IPS-NIHi7 (cell line): Measurements from ENCODE around the gene OR4Q2.
"Not testable (repeated sequence)": the region's sequence is repeated elsewhere in the genome, so short reads cannot be mapped to it uniquely, and the experiment has no call there.

Source experiments
- DNase-seq: peaks from one replicate; pipeline ENCODE4 v3.0.0; 2012; ENCODE audit warnings: mixed read lengths; ENCODE audit errors: extremely low spot score

OR4Q2 gene

DNA sequence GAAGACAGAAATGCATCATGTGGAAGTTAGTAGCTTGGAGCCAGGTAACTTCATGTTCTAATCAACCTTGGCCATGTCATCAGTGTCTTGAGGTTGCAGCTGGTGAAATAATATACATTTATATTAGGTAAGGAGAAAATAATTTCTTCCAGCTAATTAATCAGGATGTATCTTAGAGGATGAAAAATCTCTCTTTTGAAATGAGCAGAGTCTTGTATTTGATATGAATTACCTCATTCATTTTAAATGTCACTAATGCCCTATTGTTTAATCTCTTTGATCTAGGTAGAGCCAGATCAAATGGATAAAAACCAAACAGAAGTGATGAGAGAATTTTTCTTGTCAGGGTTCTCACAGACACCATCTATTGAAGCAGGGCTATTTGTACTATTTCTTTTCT is at the start of gene OR4Q2:
OR4Q2 (plus strand) TSS at position 301 of the 400 bp plus-strand sequence.
- DNase-seq, result no peak

DNA sequence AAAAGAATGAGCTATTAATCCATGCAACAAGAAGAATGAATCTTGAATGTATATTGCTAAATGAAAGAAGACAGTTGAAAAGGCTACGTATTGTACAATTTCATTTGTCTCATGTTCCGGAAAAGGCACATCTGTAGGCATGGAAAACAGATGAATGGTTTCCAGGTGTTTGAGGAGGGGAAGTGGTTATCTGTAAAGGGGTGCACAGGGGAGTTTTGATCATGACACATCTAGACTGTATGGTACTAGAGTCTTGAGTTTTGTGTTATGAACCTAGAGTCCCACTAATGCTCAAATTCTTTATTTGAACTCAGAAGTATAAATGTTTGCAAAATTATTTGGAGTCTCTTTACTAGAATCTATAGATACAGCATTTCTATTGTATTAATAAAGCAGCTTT is 32.2 kb upstream of the OR4Q2 start:
- DNase-seq, result not testable (repeated sequence)

DNA sequence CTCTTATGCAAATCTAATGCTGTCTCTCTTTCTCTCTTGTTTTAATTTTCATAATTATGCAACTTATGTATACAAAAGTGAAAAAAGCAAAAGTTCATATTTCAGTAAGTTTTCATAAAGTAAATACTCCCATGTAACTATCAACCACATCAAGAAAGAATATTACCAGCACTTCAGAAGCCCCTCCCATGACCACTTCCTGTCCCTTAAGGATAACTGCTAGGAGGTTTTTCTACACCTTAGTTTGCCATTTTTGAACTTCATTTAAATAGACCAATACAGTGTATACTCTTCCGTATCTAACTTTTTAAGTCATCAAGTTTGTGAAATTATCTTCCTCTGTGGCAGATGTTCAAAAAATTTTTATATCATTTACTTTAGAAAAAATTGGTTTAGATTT is 27.1 kb upstream of the OR4Q2 start:
- no peak for DNase-seq

DNA sequence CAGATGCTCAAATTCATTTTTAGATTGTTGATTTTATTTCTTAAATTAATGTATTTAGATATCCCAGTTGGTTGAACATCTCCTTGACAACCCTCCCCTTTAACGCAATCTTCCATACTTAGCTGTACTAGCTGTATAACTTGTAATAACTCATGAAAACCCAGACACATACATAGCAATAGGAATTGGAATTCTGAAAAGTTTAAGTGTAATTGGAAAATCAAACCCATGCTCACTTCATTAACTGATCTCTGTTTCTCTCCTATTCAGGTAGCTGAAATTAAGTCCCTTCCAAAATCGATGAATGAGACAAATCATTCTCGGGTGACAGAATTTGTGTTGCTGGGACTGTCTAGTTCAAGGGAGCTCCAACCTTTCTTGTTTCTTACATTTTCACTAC is 26.7 kb upstream of the OR4Q2 start, which contains the start of gene OR4K15:
OR4K15 (plus strand) TSS at position 301 of the 400 bp plus-strand sequence; CDS start at position 301, 0 bp downstream.
- DNase-seq, result no peak

DNA sequence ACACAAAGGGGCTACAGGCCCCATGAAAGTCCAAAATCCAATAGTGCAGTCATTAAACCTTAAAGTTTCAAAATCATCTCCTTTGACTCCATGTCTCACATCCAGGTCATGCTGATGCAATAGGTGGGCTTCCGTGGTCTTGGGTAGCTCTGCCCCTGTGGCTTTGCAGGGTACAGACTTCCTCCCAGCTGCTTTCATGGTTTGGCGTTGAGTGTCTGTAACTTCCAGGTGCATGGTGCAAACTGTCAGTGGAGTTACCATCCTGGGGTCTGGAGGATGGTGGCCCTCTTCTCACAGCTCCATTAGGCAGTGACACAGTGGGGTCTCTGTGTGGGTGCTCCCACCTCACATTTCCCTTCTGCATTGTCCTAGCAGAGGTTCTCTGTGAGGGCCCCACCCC is 8.5 kb upstream of the OR4Q2 start:
- no peak for DNase-seq

DNA sequence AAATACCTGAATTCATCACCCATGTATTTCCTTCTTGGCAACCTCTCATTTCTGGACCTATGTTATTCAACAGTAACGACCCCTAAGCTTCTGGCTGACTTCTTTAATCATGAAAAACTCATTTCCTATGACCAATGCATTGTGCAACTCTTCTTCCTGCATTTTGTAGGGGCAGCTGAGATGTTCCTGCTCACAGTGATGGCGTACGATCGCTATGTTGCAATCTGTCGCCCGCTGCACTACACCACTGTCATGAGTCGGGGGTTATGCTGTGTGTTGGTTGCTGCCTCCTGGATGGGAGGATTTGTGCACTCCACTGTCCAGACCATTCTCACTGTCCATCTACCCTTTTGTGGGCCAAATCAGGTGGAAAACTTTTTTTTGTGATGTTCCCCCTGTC is 356 bp downstream of the OR4Q2 start:
- DNase-seq, result no peak

DNA sequence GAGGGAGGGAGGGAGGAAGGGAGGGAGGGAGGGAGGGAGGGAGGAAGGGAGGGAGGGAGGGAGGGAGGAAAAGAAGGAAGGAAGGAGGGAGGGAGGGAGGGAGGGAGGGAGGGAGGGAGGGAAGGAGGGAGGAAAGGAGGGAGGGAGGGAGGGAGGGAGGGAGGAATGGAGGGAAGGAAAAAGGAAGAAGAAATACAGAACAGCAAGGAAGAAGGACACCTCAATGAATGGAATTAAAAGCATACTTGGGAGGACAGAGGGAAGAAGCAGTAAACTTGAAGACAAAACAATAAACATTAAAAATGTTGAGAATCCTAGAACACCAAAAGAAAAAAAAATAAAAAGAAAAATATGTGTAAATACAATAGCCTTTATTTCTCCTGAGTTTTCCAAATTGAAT is 6.2 kb downstream of the OR4Q2 start:
- no peak for DNase-seq

DNA sequence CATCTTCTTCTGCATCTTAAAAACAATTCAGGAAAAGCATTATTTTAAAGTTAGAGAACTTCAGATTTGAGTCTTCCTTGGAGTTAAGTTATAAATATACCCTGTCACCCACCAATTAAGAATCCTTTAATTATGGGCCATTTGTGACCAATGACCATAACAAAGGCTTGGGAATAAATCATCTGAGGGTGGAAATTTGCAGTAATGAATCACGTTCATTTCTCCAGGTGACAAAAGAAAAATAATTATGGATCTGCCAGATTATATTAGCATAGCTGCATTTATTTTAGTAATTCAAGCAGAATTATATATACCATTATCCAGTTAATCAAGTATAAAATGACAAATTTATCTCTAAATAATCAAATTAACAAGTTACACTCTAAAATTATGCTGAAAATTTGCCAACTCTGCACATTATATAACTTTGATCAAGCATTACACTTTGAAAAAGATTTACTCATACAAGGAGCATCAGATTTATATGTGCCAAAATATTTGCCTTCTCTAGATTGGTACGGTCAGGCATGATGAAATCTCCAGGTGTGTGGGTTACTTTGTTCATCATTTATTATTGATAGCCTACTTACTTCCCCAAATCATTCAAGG is 17.4 kb downstream of the OR4Q2 start, which contains the start of gene OR4K14:
OR4K14 (minus strand) TSS at position 51 of the 609 bp plus-strand sequence. CDS start 4,114 bp downstream, outside the sequence.
- DNase-seq, result no peak

DNA sequence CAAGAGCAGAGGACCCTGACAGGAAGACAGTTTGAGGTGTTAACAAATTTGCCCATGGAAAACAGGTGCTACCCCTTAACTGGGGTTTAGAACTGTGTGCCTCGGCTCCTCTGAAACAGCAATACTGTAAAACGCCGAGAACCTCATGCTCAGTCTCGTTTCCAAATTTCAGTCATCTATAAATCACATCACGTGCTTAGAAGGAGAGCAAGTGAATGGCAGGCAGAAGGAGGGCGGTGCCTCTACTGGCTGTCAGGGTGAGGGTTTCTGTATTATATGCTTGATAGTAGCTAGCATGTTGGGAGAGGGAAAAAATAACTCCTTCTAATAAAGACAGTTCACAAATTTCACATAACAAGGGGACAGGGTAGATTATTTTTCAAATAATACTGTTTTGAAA is 29.1 kb downstream of the OR4Q2 start:
- DNase-seq, result no peak

DNA sequence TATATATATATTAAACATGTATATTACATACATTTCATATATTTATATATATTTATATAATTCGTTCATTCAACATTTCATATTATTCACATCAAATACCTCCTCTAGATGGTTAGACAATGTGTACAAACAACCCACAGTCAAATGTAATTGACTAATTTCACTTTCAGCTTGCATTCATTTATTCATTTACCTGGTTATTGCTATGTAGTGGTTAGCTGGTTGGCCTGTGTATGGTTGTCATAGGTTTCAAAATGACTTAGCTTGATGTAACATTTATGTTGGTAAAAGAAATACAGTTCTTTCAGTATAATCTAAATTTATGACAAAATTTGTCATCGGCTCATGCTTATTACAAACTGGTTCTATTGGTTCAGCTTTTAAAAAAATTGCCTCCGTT is 33.5 kb downstream of the OR4Q2 start:
- no peak for DNase-seq

DNA sequence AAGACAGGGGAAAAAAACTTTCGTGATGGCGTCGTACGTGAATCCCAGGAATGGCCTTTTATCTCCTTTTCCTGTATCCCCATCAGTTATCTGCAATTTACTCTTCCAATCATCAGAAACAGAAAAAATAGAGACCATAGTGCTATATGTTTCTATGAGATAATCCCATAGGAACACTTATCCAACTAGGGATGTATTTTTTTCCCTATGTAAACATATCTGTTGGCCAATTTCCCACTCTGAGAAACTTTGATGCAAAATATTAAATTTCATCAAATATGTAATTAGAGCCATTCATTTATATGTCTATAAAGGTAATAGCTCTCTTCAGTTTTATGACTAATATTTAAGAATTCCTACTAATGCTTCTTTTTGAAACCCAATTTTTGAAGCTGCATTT is 34.0 kb downstream of the OR4Q2 start, which contains the start of gene OR4K13:
OR4K13 (minus strand) TSS at position 101 of the 400 bp plus-strand sequence. CDS start 1,280 bp downstream, outside the sequence.
- no peak for DNase-seq

DNA sequence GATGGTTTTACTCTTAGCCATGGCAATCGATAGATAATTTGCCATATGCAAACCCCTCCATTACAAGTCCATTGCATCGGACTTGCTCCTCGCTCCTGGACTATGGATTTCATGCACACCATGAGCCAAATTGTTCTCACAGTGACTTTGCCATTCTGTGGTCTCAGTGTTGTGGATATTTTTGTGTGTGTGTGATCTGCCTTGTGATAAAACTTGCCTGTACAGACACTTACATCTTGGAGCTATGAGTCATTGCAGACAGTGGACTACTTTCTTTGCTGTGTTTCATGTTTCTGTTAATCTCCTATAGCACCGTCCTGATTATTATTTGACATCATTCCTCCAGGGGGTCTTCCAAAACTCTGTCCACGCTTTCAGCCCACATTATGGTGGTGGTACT is 42.3 kb downstream of the OR4Q2 start:
- DNase-seq, result no peak

DNA sequence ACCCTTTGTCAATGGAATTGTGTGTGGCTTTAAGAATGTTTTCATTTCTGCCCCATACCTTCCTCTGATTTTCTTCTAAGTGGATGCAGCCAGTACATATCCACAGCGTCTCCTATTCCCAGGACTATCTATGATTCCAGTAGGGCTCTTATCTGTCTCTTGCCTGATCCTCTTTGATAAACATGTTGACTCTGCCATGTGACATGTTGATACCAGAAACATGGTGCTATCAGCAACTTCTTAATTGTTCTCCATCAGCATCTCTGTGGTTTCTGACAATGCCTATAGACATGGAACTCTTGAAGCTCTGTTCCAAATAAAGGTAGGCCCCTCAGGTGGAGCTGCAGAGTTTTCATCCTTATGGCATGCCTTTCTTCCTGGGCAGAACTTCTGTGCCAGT is 46.2 kb downstream of the OR4Q2 start:
- no peak for DNase-seq
